ENCODE measurements around the gene CAMP. TPM values are rescaled to one million over a fixed set of nuclear protein-coding genes. Genes with fewer than 3 reads are reported as not detected.
A peak's percentile ranks its signal among the peaks of the same experiment; 100 is the strongest.

The CAMP gene
- total RNA-seq, 2 experiments from 2014 or later, result not detected

DNA sequence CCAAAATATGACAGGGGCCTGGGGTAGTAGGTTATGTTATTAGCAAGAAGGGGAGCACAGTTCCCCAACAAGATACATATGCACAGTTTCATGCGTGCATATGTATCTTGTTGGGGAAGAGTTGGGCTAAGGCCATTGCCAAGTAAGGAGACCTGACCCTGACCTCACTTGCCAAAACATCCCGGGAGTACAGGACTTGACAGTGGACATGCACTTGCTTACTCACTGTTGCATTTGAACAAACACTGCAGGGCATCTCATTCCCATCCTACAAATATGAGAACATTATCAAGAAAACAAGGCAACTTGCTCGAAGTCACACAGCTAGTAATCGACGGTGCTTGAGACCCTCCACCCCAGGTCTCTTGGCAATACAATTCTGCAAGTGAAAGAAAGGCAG lies 4.8 kb upstream of the CAMP start:
- no peaks in the 10 kb centered on the region for H3K4me1 Mint-ChIP-seq
- CTCF ChIA-PET, result no interaction called here
- H3K4me3 Mint-ChIP-seq, result no peak overlapping the region
- H3K27ac Mint-ChIP-seq, result no peak overlapping the region
- H3K9me3 Mint-ChIP-seq (ENCODE audit: low read depth), result no peaks in the 10 kb centered on the region
- DNase-seq (no peak), ATAC-seq (no peak)
- peaks cover 9% of the 10 kb centered on the region for H3K27me3 Mint-ChIP-seq
- no peaks in the 10 kb centered on the region for H3K36me3 Mint-ChIP-seq

DNA sequence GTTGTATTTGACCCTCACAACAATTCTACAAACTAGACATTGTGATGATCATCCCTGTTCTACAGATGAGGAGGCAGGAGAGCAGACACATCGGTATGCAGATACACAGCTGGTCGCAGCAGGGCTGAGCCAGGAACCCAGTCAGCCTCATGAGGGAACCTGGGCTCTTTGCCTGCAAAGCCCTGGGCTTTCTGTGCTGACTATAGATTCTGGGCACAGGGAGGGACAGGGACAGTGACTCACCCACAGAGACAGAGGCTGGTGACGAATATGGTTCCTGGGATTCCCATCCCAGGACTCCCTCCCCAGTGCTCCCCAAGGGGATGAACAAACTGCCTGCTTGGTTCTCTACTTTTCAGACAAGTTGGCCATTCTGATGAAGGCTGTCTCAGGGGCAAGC lies 3.8 kb upstream of the CAMP start:
- H3K4me3 Mint-ChIP-seq, result no peak overlapping the region
- peaks cover 9% of the 10 kb centered on the region for H3K27me3 Mint-ChIP-seq
- no peaks in the 10 kb centered on the region for H3K36me3 Mint-ChIP-seq
- ATAC-seq (no peak), DNase-seq (no peak)
- H3K9me3 Mint-ChIP-seq (ENCODE audit: low read depth), result no peaks in the 10 kb centered on the region
- H3K4me1 Mint-ChIP-seq, result no peaks in the 10 kb centered on the region
- CTCF ChIA-PET, result no interaction called here
- H3K27ac Mint-ChIP-seq, result no peak overlapping the region

DNA sequence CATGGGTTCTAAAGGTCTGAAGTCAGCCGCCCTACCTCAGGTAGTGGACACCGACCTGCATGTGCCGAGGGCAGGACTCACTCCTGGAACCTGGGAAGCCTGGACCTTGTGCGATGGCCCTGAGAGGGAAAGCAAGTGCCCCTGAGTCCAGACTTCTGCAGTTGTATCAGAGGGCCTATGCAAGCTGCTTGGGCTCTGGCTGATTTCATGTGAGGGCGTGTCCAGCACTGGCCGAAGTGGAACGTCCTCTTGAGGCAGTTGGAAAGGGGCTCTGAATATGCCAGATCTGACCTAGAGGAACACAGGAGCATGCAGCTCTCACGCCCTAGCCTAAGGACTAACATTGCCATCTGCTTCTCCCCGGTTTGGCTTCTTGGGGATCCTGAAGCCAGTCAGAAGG lies 2.5 kb upstream of the CAMP start:
- Mint-ChIP-seq H3K4me1 (no peaks in the 10 kb centered on the region), H3K36me3 (no peaks in the 10 kb centered on the region), H3K4me3 (no peak overlapping the region), H3K27ac (no peak overlapping the region), H3K9me3 (ENCODE audit: low read depth) (no peaks in the 10 kb centered on the region), H3K27me3 (peaks cover 13% of the 10 kb centered on the region)
- CTCF ChIA-PET, result no interaction called here
- no peak for DNase-seq
- ATAC-seq, result no peak

DNA sequence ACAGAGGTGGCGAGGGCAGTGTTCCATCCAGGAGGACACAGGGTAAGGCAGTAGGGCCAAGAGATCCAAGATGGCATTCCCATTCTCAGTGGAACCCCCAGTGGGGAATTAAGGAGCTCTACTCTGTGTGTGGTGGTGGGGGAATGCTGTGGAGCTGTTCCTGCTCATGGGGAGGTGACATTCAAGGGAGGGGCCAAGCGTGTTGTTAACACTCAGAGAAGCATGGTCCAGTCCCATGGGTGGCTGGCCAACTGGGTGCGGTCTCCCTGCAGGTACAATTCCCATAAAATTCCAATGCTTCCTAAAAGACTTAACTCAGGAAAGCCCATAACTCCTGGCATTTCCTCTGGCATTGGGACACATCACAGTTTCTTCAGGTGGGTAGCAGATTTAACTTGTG lies 2.3 kb downstream of the CAMP start:
- H3K4me1 Mint-ChIP-seq, result peaks cover 6% of the 10 kb centered on the region
- peaks cover 6% of the 10 kb centered on the region for H3K27me3 Mint-ChIP-seq
- no peak for ATAC-seq
- no peak overlapping the region for H3K4me3 Mint-ChIP-seq
- no peak for DNase-seq
- H3K9me3 Mint-ChIP-seq (ENCODE audit: low read depth), result no peaks in the 10 kb centered on the region
- no peak overlapping the region for H3K27ac Mint-ChIP-seq
- CTCF ChIA-PET, result interaction anchor here (1.4 to 2.6 kb wide), 3 partner anchors 19 to 210 kb away, joined by 3 to 10 read pairs (median 4); no protein-coding TSS in a partner anchor
- no peaks in the 10 kb centered on the region for H3K36me3 Mint-ChIP-seq

DNA sequence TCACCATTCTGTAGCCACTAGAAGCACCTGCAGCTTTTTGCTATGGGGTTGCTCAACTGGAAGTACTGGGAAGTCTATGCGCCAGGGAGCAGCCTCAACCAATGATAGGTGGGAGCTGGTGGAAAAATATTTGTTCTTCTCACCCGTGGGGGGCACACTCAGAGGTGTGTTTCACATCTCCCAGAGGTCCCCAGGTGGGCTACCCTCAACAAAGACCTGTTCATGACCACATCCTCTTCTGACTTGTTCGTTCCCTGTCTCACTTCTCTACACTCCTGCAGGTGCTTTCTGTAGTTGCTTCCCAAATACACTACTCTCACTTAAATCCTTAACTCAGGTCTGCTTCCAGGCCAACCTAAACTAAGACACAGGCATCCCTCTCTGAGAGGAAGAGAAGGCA lies 3.6 kb downstream of the CAMP start:
- Mint-ChIP-seq H3K27ac (no peak overlapping the region), H3K4me1 (peaks cover 6% of the 10 kb centered on the region), H3K27me3 (peaks cover 6% of the 10 kb centered on the region), H3K36me3 (no peaks in the 10 kb centered on the region), H3K4me3 (no peak overlapping the region), H3K9me3 (ENCODE audit: low read depth) (no peaks in the 10 kb centered on the region)
- no peak for ATAC-seq
- CTCF ChIA-PET, result interaction anchor here (1.2 to 2.6 kb wide), 4 partner anchors 20 to 209 kb away, joined by 3 to 10 read pairs (median 4); no protein-coding TSS in a partner anchor
- no peak for DNase-seq

DNA sequence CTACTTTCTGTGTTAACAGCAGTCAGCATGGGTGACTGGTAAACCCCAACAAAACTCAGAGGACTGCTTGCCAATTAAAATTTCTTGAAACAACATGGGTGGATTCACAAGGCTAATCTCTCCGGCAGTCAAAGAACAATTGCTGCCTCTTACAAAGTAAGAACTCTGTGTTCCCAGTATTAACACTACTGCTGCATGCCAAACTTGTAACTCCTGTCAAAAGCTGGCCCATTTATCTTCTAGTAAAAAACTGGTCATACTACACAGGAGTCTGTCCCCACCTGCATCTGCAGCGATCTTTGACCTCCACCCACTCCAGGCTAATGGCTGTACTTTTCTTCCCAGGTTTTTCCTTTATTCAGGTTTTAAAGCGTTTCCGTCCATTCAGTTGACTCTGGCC lies 8.9 kb downstream of the CAMP start:
- ATAC-seq (no peak), DNase-seq (no peak)
- Mint-ChIP-seq H3K4me1 (peaks cover 9% of the 10 kb centered on the region), H3K9me3 (ENCODE audit: low read depth) (no peaks in the 10 kb centered on the region), H3K27ac (no peak overlapping the region), H3K27me3 (peaks cover 3% of the 10 kb centered on the region), H3K36me3 (no peaks in the 10 kb centered on the region), H3K4me3 (no peak overlapping the region)
- CTCF ChIA-PET, result interaction anchor here (1.2 to 7.0 kb wide), 3 partner anchors 12 to 204 kb away, joined by 3 to 46 read pairs (median 5); no protein-coding TSS in a partner anchor

DNA sequence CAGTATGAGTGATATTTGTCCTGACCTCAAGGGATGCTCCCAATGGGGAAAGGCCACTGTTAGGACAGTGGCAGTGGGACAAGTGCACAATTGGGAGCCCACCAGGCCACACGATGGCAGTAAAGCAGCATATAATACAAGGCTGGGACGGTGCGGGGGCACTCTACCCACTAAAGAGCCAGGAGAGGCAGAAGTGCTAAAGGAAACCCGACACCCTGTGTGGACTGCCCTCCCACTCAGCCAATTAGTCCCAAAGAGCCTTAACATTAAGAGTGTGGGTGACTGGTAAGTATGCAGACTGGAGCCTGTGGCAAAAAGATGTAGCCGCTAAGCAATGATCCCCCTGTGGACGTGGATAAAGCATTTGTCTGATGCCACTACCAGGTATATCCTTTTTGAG lies 9.4 kb downstream of the CAMP start:
- Mint-ChIP-seq H3K27ac (no peak overlapping the region), H3K9me3 (ENCODE audit: low read depth) (no peaks in the 10 kb centered on the region), H3K4me3 (no peak overlapping the region), H3K27me3 (peaks cover 3% of the 10 kb centered on the region), H3K36me3 (no peaks in the 10 kb centered on the region), H3K4me1 (peaks cover 7% of the 10 kb centered on the region)
- peak; percentile 98 for ATAC-seq
- DNase-seq, result peak; percentile 81
- CTCF ChIA-PET, result interaction anchor here (1.2 to 7.0 kb wide), 5 partner anchors 11 to 203 kb away, joined by 3 to 46 read pairs (median 5); no protein-coding TSS in a partner anchor

DNA sequence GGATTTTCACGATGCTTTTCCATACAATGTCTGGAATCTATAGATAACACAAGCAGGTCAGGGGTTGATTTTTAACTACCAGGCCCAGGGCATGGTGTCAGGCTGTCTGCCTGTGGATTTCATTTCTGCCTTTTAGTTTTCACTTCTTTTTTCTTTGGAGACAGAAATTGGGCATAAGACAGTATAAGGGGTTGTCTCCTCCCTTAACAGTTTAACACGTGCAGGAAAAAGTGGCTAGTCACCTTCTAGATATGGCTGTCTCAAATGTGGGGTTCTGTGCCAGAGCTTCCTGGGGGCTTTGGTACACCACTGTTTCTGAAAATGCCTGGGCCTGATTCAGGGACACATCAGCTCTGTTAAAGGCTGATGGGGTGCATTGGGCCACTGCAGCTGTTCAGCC lies 10.2 kb downstream of the CAMP start:
- Mint-ChIP-seq H3K27ac (no peak overlapping the region), H3K27me3 (peaks cover 3% of the 10 kb centered on the region), H3K4me3 (no peak overlapping the region), H3K9me3 (ENCODE audit: low read depth) (no peaks in the 10 kb centered on the region), H3K4me1 (peaks cover 7% of the 10 kb centered on the region), H3K36me3 (no peaks in the 10 kb centered on the region)
- CTCF ChIA-PET, result interaction anchor here (1.1 to 7.0 kb wide), 5 partner anchors 15 to 202 kb away, joined by 4 to 46 read pairs (median 5); no protein-coding TSS in a partner anchor
- no peak for DNase-seq
- no peak for ATAC-seq

DNA sequence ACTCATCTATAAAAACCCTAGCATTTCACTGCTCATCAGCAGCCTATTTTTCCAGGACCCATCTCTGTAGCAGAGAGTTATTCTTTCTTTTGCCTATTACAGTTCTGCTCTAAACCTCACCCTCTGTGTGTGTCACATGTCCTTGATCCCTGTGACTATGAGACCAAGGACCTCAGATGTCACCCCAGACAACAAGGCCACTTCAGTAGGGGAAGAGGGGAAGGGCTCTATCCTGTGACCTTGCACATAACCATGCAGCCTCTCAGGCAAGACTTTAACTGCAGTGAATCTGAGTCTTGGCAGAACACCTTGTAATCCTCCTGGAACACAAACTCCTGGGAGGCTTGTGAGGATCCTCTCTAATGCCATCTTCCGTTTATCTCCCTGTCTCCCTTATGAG lies 13.2 kb downstream of the CAMP start:
- Mint-ChIP-seq H3K27me3 (peaks cover 3% of the 10 kb centered on the region), H3K4me1 (peaks cover 16% of the 10 kb centered on the region), H3K36me3 (no peaks in the 10 kb centered on the region), H3K27ac (no peak overlapping the region), H3K4me3 (no peak overlapping the region), H3K9me3 (ENCODE audit: low read depth) (no peaks in the 10 kb centered on the region)
- CTCF ChIA-PET, result interaction anchor here (2.7 to 7.0 kb wide), 2 partner anchors 165 to 199 kb away, joined by 10 to 46 read pairs; no protein-coding TSS in a partner anchor
- ATAC-seq (no peak), DNase-seq (no peak)

DNA sequence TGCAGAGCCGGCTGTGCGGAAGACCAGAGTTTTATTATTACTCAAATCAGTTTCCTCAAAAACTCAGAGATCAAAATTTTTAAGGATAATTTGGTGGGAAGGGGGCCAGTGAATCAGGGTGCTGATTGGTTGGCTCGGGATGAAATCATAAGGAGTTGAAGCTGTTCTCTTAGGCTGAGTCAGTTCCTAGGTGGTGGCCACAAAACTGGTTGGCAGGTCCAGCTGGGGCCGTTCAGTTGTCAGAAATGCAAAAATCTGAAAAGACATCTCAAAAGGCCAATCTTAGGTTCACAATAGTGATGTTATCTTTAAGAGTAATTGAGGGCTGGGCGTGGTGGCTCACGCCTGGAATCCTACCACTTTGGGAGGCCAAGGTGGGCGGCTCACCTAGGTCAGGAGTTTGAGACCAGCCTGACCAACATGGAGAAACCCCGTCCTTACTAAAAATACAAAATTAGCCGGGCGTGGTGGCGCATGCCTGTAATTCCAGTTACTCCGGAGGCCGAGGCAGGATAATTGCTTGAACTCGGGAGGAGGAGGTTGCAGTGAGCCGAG lies 15.3 kb downstream of the CAMP start:
- CTCF ChIA-PET, result interaction anchor here (0.7 to 2.7 kb wide), 3 partner anchors 162 to 276 kb away, joined by 3 to 11 read pairs (median 10); no protein-coding TSS in a partner anchor
- H3K4me1 Mint-ChIP-seq, result peaks cover 20% of the 10 kb centered on the region
- H3K4me3 Mint-ChIP-seq, result no peak overlapping the region
- no peaks in the 10 kb centered on the region for H3K36me3 Mint-ChIP-seq
- DNase-seq, result no peak
- no peaks in the 10 kb centered on the region for H3K27me3 Mint-ChIP-seq
- no peaks in the 10 kb centered on the region for H3K9me3 Mint-ChIP-seq (ENCODE audit: low read depth)
- no peak for ATAC-seq
- no peak overlapping the region for H3K27ac Mint-ChIP-seq

DNA sequence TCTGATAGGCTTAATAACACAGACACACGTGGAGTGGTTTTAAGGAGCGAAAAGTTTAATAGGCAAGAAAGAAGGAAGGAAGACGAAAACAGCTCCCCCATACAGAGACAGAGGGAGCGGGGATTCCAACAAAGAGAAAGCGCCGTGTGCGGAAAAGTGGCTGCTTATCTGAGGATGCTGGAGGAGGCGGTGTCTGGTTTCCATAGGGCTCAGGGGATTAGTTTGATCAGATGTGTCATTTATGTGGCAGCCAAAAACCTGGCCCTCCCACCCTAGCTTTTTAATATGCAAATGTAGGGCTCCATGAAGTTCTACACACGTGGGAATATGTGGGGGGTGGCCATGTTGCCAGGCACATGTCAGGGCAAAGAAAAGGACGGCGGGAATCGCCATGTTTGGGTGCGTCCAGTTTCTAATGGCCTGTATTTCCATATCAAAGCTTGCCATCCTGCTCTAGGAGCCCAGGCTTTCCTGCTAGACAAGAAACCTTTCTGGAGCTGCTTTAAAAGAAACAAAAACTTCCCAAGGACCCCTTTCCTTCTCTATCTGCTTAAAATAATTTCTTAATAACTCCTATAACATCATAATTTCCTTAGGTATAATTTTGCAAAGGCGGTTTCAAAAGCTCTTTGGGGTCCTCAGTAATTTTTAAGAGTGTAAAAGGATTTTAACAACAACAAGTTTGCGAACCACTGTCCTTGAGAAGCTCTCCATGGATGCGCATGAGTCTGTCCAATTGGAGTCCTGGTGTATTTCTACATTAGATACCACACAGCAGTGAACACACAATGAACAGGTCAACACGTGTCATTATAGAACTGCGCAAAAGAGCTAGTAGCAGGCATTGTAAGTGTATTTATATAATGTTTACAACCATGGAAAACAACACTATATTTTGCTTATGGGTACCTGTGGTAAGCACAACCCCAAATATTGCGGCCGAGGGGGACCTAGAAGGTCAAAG lies 17.0 kb downstream of the CAMP start:
- Mint-ChIP-seq H3K4me1 (peaks cover 30% of the 10 kb centered on the region), H3K27me3 (no peaks in the 10 kb centered on the region), H3K27ac (peak overlapping the region; percentile 92), H3K4me3 (peak overlapping the region; percentile 87), H3K9me3 (ENCODE audit: low read depth) (no peaks in the 10 kb centered on the region), H3K36me3 (peaks cover 3% of the 10 kb centered on the region)
- no peak for DNase-seq
- peak; percentile 9 for ATAC-seq
- CTCF ChIA-PET, result interaction anchor here (0.6 to 2.5 kb wide), 13 partner anchors 10 to 1346 kb away, joined by 3 to 27 read pairs (median 4); partner anchors contain the start of genes CCDC51, CDC25A and TMA7

DNA sequence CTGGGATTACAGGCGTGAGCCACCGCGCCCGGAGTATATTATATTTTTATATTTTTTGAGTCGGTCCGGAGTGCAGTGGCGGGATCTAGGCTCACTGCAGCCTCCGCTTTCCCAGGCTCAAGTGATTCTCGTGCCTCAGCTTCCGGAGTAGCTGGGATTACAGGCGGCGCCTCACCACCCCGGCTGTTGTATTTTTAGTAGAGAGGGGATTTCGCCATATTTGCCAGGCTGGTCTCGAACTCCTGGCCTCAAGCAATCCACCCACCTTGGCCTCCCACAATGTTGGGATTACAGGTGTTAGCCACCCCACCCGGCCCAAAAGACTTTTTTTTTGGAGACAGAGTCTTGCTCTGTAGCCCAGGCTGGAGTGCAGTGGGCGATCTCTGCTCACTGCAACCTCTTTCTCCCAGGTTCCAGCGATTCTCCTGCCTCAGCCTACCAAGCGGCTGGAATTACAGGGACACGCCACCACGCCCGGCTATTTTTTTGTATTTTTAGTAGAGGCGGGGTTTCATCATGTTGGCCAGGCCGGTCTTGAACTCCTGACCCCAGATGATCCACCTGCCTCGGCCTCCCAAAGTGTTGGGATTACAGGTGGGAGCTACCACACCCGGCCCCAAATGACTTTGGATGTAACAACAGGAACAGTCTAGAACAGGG lies 18.6 kb downstream of the CAMP start:
- H3K4me1 Mint-ChIP-seq, result peaks cover 40% of the 10 kb centered on the region
- peak overlapping the region; percentile 92 for H3K27ac Mint-ChIP-seq
- H3K36me3 Mint-ChIP-seq, result peaks cover 6% of the 10 kb centered on the region
- H3K9me3 Mint-ChIP-seq (ENCODE audit: low read depth), result no peaks in the 10 kb centered on the region
- no peak for ATAC-seq
- CTCF ChIA-PET, result interaction anchor here (1.4 to 2.7 kb wide), 6 partner anchors 27 to 198 kb away, joined by 4 to 27 read pairs (median 8); partner anchors contain the start of genes CCDC51 and TMA7
- no peak for DNase-seq
- H3K27me3 Mint-ChIP-seq, result no peaks in the 10 kb centered on the region
- H3K4me3 Mint-ChIP-seq, result peak overlapping the region; percentile 87

DNA sequence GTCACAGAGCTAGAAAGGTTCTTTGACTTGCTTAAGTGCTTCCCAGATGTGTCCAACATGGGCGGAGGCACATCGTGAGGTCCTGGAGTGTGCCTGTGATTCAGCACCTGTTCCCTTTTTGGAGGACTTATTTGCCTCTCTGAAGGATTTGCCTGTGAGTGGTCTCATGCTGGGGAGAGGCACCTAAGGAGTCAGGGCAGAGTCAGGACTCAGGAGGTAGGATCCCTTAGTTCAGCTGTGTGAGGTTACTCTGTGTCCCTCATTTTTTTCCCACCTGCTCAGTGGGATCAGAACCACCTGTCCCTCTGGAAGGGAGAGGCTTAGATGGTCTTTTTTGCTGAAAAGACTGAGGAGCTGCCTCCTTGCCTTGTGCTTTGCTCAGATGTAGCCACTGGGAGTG lies 20.6 kb downstream of the CAMP start:
- no peaks in the 10 kb centered on the region for H3K9me3 Mint-ChIP-seq (ENCODE audit: low read depth)
- no peak overlapping the region for H3K4me3 Mint-ChIP-seq
- no peak for ATAC-seq
- peak overlapping the region; percentile 11 for H3K27ac Mint-ChIP-seq
- DNase-seq, result no peak
- peaks cover 56% of the 10 kb centered on the region for H3K4me1 Mint-ChIP-seq
- H3K36me3 Mint-ChIP-seq, result peaks cover 18% of the 10 kb centered on the region
- H3K27me3 Mint-ChIP-seq, result no peaks in the 10 kb centered on the region
- CTCF ChIA-PET, result interaction anchor here (0.7 to 2.7 kb wide), 5 partner anchors 11 to 196 kb away, joined by 3 to 9 read pairs (median 3); partner anchors contain the start of genes CCDC51 and TMA7

Data from activated CD8-positive, alpha-beta memory T cell treated with anti-CD3 and anti-CD28 coated beads, Interleukin-2, amount 10 ng/mL, durations not matched to agents 7 days and 5 days (primary cell).